H9 (cell line): ENCODE results near the gene LIMS1. TPM values are rescaled to one million over a fixed set of nuclear protein-coding genes. Genes with fewer than 3 reads are reported as not detected.

Source experiments
- DNase-seq: peaks from one replicate; pipeline ENCODE4 v3.0.0-alpha.2; 2017
- H2AFZ ChIP-seq: one replicate; pipeline ENCODE4 v1.6.1; 2013; ENCODE audit warnings: mild to moderate bottlenecking, low read length, control low read depth, moderate library complexity
- H2AK5ac ChIP-seq: 2 replicates; pipeline ENCODE4 v1.6.1; 2013; ENCODE audit warnings: low read length, control low read depth, mixed read lengths; ENCODE audit not compliant: insufficient read length
- H2BK120ac ChIP-seq: one replicate; pipeline ENCODE4 v1.6.1; 2013; ENCODE audit warnings: low read depth, mild to moderate bottlenecking, low read length, control low read depth, inconsistent platforms; ENCODE audit not compliant: poor library complexity, severe bottlenecking
- H2BK12ac ChIP-seq: 2 replicates; pipeline ENCODE4 v1.6.1; 2013; ENCODE audit warnings: low read length, control low read depth, mixed read lengths, low read depth; ENCODE audit not compliant: insufficient read length
- H2BK15ac ChIP-seq: 2 replicates; pipeline ENCODE4 v1.6.1; 2013; ENCODE audit warnings: low read depth, low read length, control low read depth
- H2BK20ac ChIP-seq: one replicate; pipeline ENCODE4 v1.6.1; 2013; ENCODE audit warnings: low read depth, mild to moderate bottlenecking, low read length, control low read depth, inconsistent platforms; ENCODE audit not compliant: poor library complexity, severe bottlenecking
- H2BK5ac ChIP-seq: 2 replicates; pipeline ENCODE4 v1.6.1; 2013; ENCODE audit warnings: low read length, control low read depth, mixed read lengths; ENCODE audit not compliant: insufficient read length
- H3K14ac ChIP-seq: 2 replicates; pipeline ENCODE4 v1.6.1; 2013; ENCODE audit warnings: low read length, control low read depth; ENCODE audit not compliant: insufficient read depth
- H3K18ac ChIP-seq: 2 replicates; pipeline ENCODE4 v1.6.1; 2013; ENCODE audit warnings: low read depth, mild to moderate bottlenecking, mixed read lengths, low read length, control low read depth; ENCODE audit not compliant: insufficient read length
- H3K23ac ChIP-seq: 2 replicates; pipeline ENCODE4 v1.6.1; 2013; ENCODE audit warnings: low read length, control low read depth, mixed read lengths, low read depth; ENCODE audit not compliant: insufficient read length
- H3K23me2 ChIP-seq: 2 replicates; pipeline ENCODE4 v1.6.1; 2013; ENCODE audit warnings: low read depth, mild to moderate bottlenecking, mixed read lengths, low read length, control low read depth; ENCODE audit not compliant: insufficient read length, poor library complexity, severe bottlenecking
- H3K27ac ChIP-seq: 2 replicates; pipeline ENCODE4 v1.5.1; 2013; ENCODE audit warnings: low read length, control low read depth, mixed read lengths, low read depth; ENCODE audit not compliant: insufficient read length
- H3K27me3 ChIP-seq: 2 replicates; pipeline ENCODE4 v1.6.1; 2013; ENCODE audit warnings: low read length, control low read depth, inconsistent platforms; ENCODE audit not compliant: insufficient read depth
- H3K4ac ChIP-seq: 2 replicates; pipeline ENCODE4 v1.6.1; 2013; ENCODE audit warnings: low read depth, mild to moderate bottlenecking, control low read depth, inconsistent platforms, low read length, moderate library complexity
- H3K4me1 ChIP-seq: 2 replicates; pipeline ENCODE4 v1.6.1; 2013; ENCODE audit warnings: low read length, control low read depth, inconsistent platforms; ENCODE audit not compliant: insufficient read depth
- H3K4me2 ChIP-seq: 2 replicates; pipeline ENCODE4 v1.6.1; 2013; ENCODE audit warnings: low read length, control low read depth, mixed read lengths; ENCODE audit not compliant: insufficient read length, insufficient read depth
- H3K56ac ChIP-seq: 2 replicates; pipeline ENCODE4 v1.6.1; 2013; ENCODE audit warnings: low read depth, mild to moderate bottlenecking, mixed read lengths, low read length, control low read depth; ENCODE audit not compliant: insufficient read length
- H3K79me1 ChIP-seq: 2 replicates; pipeline ENCODE4 v1.6.1; 2013; ENCODE audit warnings: low read depth, mild to moderate bottlenecking, moderate library complexity, low read length, control low read depth, inconsistent platforms; ENCODE audit not compliant: insufficient read depth, poor library complexity, severe bottlenecking
- H3K79me2 ChIP-seq: 2 replicates; pipeline ENCODE4 v1.6.1; 2013; ENCODE audit warnings: low read length, control low read depth, inconsistent platforms; ENCODE audit not compliant: insufficient read depth
- H3K9ac ChIP-seq: 2 replicates; pipeline ENCODE4 v1.6.1; 2013; ENCODE audit warnings: low read length, control low read depth, mixed read lengths; ENCODE audit not compliant: insufficient read length; ENCODE audit errors: extremely low read depth
- H3K9me3 ChIP-seq: one replicate; pipeline ENCODE4 v1.6.1; 2013; ENCODE audit warnings: low read depth, low read length, inconsistent platforms; ENCODE audit not compliant: control insufficient read depth
- H3T11ph ChIP-seq: one replicate; pipeline ENCODE4 v1.6.1; 2013; ENCODE audit warnings: mild to moderate bottlenecking, low read length, control low read depth, inconsistent platforms
- H4K20me1 ChIP-seq: one replicate; pipeline ENCODE4 v1.6.1; 2013; ENCODE audit not compliant: control insufficient read depth, insufficient read length, insufficient read depth
- H4K5ac ChIP-seq: 2 replicates; pipeline ENCODE4 v1.6.1; 2013; ENCODE audit warnings: low read depth, mild to moderate bottlenecking, mixed read lengths, low read length, control low read depth; ENCODE audit not compliant: insufficient read length
- H4K8ac ChIP-seq: replicated peaks from 2 replicates; pipeline ENCODE4 v1.6.1; 2013; ENCODE audit warnings: low read length, control low read depth, mixed read lengths, low read depth; ENCODE audit not compliant: insufficient read length
- H4K91ac ChIP-seq: 2 replicates; pipeline ENCODE4 v1.6.1; 2013; ENCODE audit warnings: low read depth, mild to moderate bottlenecking, moderate library complexity, mixed read lengths, low read length, control low read depth; ENCODE audit not compliant: insufficient read length
- H3K27ac Mint-ChIP-seq, 3 experiments: 2 replicates in 2 of 3; 3 replicates in 1 of 3; pipeline ENCODE4 v1.8.0; 2020 to 2021; ENCODE audit warnings: mixed read lengths in 3 of 3, mild to moderate bottlenecking in 1 of 3, moderate library complexity in 1 of 3
- H3K27me3 Mint-ChIP-seq: 2 replicates; pipeline ENCODE4 v1.8.0; 2021; ENCODE audit warnings: low read depth, mild to moderate bottlenecking, moderate library complexity, mixed read lengths
- H3K36me3 Mint-ChIP-seq, 3 experiments: 2 replicates in 2 of 3; 3 replicates in 1 of 3; pipeline ENCODE4 v1.8.0; 2020 to 2021; ENCODE audit warnings: low read depth in 3 of 3, mixed read lengths in 3 of 3; ENCODE audit not compliant: insufficient read depth in 1 of 3
- H3K4me1 Mint-ChIP-seq, 2 experiments: 2 replicates each; pipeline ENCODE4 v1.8.0; 2020; ENCODE audit warnings: mixed read lengths in 2 of 2
- H3K4me3 Mint-ChIP-seq, 2 experiments: 2 replicates in 1 of 2; 3 replicates in 1 of 2; pipeline ENCODE4 v1.8.0; 2020 to 2021; ENCODE audit warnings: mild to moderate bottlenecking in 2 of 2, mixed read lengths in 2 of 2, moderate library complexity in 1 of 2
- H3K9me3 Mint-ChIP-seq, 2 experiments: 2 replicates in 1 of 2; 3 replicates in 1 of 2; pipeline ENCODE4 v1.8.0; 2020; ENCODE audit warnings: mild to moderate bottlenecking in 2 of 2, mixed read lengths in 2 of 2, moderate library complexity in 1 of 2
- CTCF ChIP-seq: fragments of 200-600 bp; sonication (generic); conservative IDR thresholded peaks from 3 replicates; pipeline ENCODE4 v1.8.0; 2021; ENCODE audit warnings: antibody characterized with exemption, mild to moderate bottlenecking
- WGBS: extraction: QIAGEN DNeasy Blood & Tissue Kit; methylation state at CpG from one replicate; pipeline ENCODE4 v1.1.7; 2013; ENCODE audit warnings: missing lambda C conversion rate, low lambda C conversion rate, mixed read lengths; ENCODE audit not compliant: insufficient read length; ENCODE audit errors: extremely low coverage; 5-methylcytosine and 5-hydroxymethylcytosine counted together
- total RNA-seq: library from RNA; stranded (reverse); gene quantifications from 2 replicates; pipeline ENCODE4 v1.2.1, GENCODE V29; 2021

The LIMS1 gene
- total RNA-seq, 1 experiment from 2014 or later: 37.7 TPM

GRCh38 chr2:108701208-108701607 is 166.9 kb downstream of the LIMS1 start:
- no peak overlapping the region for H2BK120ac ChIP-seq
- H2BK20ac ChIP-seq: no peak overlapping the region
- H3K9ac ChIP-seq: no peak overlapping the region
- H3K4ac ChIP-seq: no peak overlapping the region
- no peak overlapping the region for H2AK5ac ChIP-seq
- no peaks in the 10 kb centered on the region for H3K27me3 ChIP-seq
- no peaks in the 10 kb centered on the region for H3K79me2 ChIP-seq
- no CpG with 5 or more reads among the region's 3 CpGs for WGBS
- no peak overlapping the region for H2BK15ac ChIP-seq
- no peak for TF ChIP-seq CTCF
- H3K9me3 ChIP-seq: no peaks in the 10 kb centered on the region
- no peak overlapping the region for H2BK5ac ChIP-seq
- H3K18ac ChIP-seq: no peak overlapping the region
- H3K27ac ChIP-seq: no peak overlapping the region
- no peaks in the 10 kb centered on the region for H4K20me1 ChIP-seq
- no peak overlapping the region for H3K14ac ChIP-seq
- no peak overlapping the region for H3K4me2 ChIP-seq
- Mint-ChIP-seq H3K9me3 (peaks cover 0 to 2% of the 10 kb centered on the region in 2 experiments; a peak in 1 of 5 replicates), H3K27ac (no peak overlapping the region), H3K27me3 (no peaks in the 10 kb centered on the region; the same call in 1 of the 2 replicates), H3K4me1 (no peaks in the 10 kb centered on the region), H3K4me3 (no peak overlapping the region), H3K36me3 (peaks cover 0 to 3% (median 0%) of the 10 kb centered on the region in 3 experiments; a peak in 2 of 7 replicates)
- no peak overlapping the region for H2AFZ ChIP-seq
- H3K23me2 ChIP-seq: no peaks in the 10 kb centered on the region
- H3K56ac ChIP-seq: no peak overlapping the region
- H4K8ac ChIP-seq: no peak overlapping the region
- no peak for DNase-seq
- H4K91ac ChIP-seq: no peak overlapping the region
- no peak overlapping the region for H4K5ac ChIP-seq
- no peaks in the 10 kb centered on the region for H3K79me1 ChIP-seq
- H3K4me1 ChIP-seq: no peaks in the 10 kb centered on the region
- no peak overlapping the region for H3K23ac ChIP-seq
- no peak overlapping the region for H2BK12ac ChIP-seq
- no peak overlapping the region for H3T11ph ChIP-seq
